ENCODE measurements around the gene ENTPD1.

Gene ENTPD1

DNA sequence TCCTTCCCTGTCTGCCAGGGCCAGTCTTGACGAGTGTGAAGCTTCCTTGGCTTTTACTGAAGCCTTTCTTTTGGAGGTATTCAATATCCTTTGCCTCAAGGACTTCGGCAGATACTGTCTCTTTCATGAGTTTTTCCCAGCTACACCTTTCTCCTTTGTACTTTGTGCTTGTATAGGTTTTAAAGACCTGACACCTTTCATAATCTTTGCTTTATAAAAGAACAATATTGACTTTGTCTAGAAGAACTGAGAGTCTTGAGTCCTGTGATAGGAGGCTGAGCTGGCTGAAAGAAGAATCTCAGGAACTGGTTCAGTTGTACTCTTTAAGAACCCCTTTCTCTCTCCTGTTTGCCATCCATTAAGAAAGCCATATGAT lies 110.5 kb downstream of the ENTPD1 start:
- H2AFZ ChIP-seq (ENCODE audit: low read length) = no peak overlapping the region
- no peak overlapping the region for H3K18ac ChIP-seq (ENCODE audit: low read length)
- H3K9me3 ChIP-seq (replicated peaks in 1 of 2; ENCODE audit: control insufficient read depth in 2 of 2, insufficient read depth in 1 of 2, low read depth in 1 of 2, low read length in 2 of 2) = no peaks in the 10 kb centered on the region
- no peaks in the 10 kb centered on the region for H3K27me3 ChIP-seq (ENCODE audit: control insufficient read depth in 3 of 3, insufficient read depth in 3 of 3, low read depth in 1 of 3, low read length in 3 of 3)
- H2BK15ac ChIP-seq (ENCODE audit: low read length) = no peak overlapping the region
- H3K14ac ChIP-seq (ENCODE audit: low read length) = no peak overlapping the region
- H2AK5ac ChIP-seq (ENCODE audit: low read depth, low read length) = no peak overlapping the region
- H4K8ac ChIP-seq (ENCODE audit: low read depth, low read length) = no peak overlapping the region
- peaks cover 0 to 2% of the 10 kb centered on the region in 2 donors for H3K36me3 ChIP-seq (replicated peaks in 1 of 2; ENCODE audit: control insufficient read depth in 2 of 2, insufficient read depth in 2 of 2, low read length in 2 of 2)
- WGBS, 2 donors (ENCODE audit: extremely low coverage in 2 of 2, insufficient read length in 2 of 2, insufficient replicate concordance in 1 of 2) = no CpG with 5 or more reads among the region's 2 CpGs
- no peak overlapping the region for H3K27ac ChIP-seq (replicated peaks; ENCODE audit: low read length)
- H3K9ac ChIP-seq (ENCODE audit: low read depth, low read length, poor library complexity) = no peak overlapping the region
- DNase-seq (ENCODE audit: low spot score) = no peak
- no peak overlapping the region for H3K4me2 ChIP-seq (ENCODE audit: insufficient read depth, low read length, poor library complexity, severe bottlenecking)
- H2BK5ac ChIP-seq (ENCODE audit: low read length) = no peak overlapping the region
- H3K4me3 ChIP-seq (ENCODE audit: low read length in 2 of 2) = no peak overlapping the region
- no peak overlapping the region for H2BK12ac ChIP-seq (ENCODE audit: low read length)
- no peaks in the 10 kb centered on the region for H3K4me1 ChIP-seq (ENCODE audit: control insufficient read depth in 2 of 2, insufficient read depth in 1 of 2, low read depth in 1 of 2, low read length in 2 of 2)
- peaks cover 2% of the 10 kb centered on the region for H3K79me1 ChIP-seq (ENCODE audit: low read depth, low read length)
- H4K91ac ChIP-seq (ENCODE audit: low read depth, low read length, poor library complexity) = no peak overlapping the region
- H3K4ac ChIP-seq (ENCODE audit: low read length) = no peak overlapping the region
- H2BK120ac ChIP-seq (ENCODE audit: low read depth, low read length) = no peak overlapping the region
- H3K23ac ChIP-seq (ENCODE audit: low read depth, low read length, poor library complexity) = no peak overlapping the region

- no CpG with 5 or more reads among the region's 4 CpGs for WGBS, 2 donors (ENCODE audit: extremely low coverage in 2 of 2, insufficient read length in 2 of 2, insufficient replicate concordance in 1 of 2)
- H3K36me3 ChIP-seq (replicated peaks in 1 of 2; ENCODE audit: control insufficient read depth in 2 of 2, insufficient read depth in 2 of 2, low read length in 2 of 2) = peaks cover 2 to 4% of the 10 kb centered on the region in 2 donors
- H3K27me3 ChIP-seq (ENCODE audit: control insufficient read depth in 3 of 3, insufficient read depth in 3 of 3, low read depth in 1 of 3, low read length in 3 of 3) = no peaks in the 10 kb centered on the region
- H3K9ac ChIP-seq (ENCODE audit: low read depth, low read length, poor library complexity) = no peak overlapping the region
- no peak overlapping the region for H2AK5ac ChIP-seq (ENCODE audit: low read depth, low read length)
- H2BK12ac ChIP-seq (ENCODE audit: low read length) = no peak overlapping the region
- no peak overlapping the region for H3K27ac ChIP-seq (replicated peaks; ENCODE audit: low read length)
- no peak overlapping the region for H3K14ac ChIP-seq (ENCODE audit: low read length)
- no peak for DNase-seq (ENCODE audit: low spot score)
- no peak overlapping the region for H3K18ac ChIP-seq (ENCODE audit: low read length)
- H4K8ac ChIP-seq (ENCODE audit: low read depth, low read length) = no peak overlapping the region
- H3K23ac ChIP-seq (ENCODE audit: low read depth, low read length, poor library complexity) = no peak overlapping the region
- H2BK15ac ChIP-seq (ENCODE audit: low read length) = no peak overlapping the region
- no peak overlapping the region for H2AFZ ChIP-seq (ENCODE audit: low read length)
- H3K79me1 ChIP-seq (ENCODE audit: low read depth, low read length) = peaks cover 2% of the 10 kb centered on the region
- H3K4me2 ChIP-seq (ENCODE audit: insufficient read depth, low read length, poor library complexity, severe bottlenecking) = no peak overlapping the region
- H3K4me3 ChIP-seq (ENCODE audit: low read length in 2 of 2) = no peak overlapping the region
- no peaks in the 10 kb centered on the region for H3K4me1 ChIP-seq (ENCODE audit: control insufficient read depth in 2 of 2, insufficient read depth in 1 of 2, low read depth in 1 of 2, low read length in 2 of 2)
- no peak overlapping the region for H3K4ac ChIP-seq (ENCODE audit: low read length)
- no peak overlapping the region for H2BK120ac ChIP-seq (ENCODE audit: low read depth, low read length)
- no peak overlapping the region for H2BK5ac ChIP-seq (ENCODE audit: low read length)
- H3K9me3 ChIP-seq (replicated peaks in 1 of 2; ENCODE audit: control insufficient read depth in 2 of 2, insufficient read depth in 1 of 2, low read depth in 1 of 2, low read length in 2 of 2) = no peaks in the 10 kb centered on the region
- no peak overlapping the region for H4K91ac ChIP-seq (ENCODE audit: low read depth, low read length, poor library complexity)
Measured at GRCh38 chr10:95867866-95868265, 111.9 kb downstream of the ENTPD1 start.

DNA sequence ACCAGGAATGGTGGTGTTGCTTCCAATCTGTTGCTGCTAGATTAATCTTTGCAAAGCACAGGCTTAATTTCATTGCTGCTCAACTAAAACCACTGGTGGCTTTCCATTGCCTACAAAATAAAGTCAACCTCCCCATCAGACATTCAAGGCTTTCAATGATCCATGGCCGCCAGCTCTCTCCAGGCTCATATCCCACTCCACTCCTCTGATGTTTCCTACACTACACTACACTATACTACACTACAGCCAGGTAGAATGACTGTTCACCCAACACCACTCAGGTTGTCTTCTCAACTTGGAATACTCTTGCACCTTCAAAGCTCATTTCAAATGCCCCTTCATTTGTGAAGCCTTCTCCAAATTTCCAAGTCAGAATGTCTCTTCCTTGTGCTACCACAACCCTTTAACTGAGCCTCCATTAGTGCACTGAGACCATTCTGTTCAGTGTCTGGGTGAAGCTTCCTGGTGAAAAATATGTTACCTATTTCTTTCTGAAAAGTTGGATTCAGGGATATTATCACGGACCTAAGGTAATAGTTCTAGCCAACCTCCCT lies 116.3 kb downstream of the ENTPD1 start:
- H3K27me3 ChIP-seq (ENCODE audit: control insufficient read depth in 3 of 3, insufficient read depth in 3 of 3, low read depth in 1 of 3, low read length in 3 of 3) = no peaks in the 10 kb centered on the region
- H3K18ac ChIP-seq (ENCODE audit: low read length) = no peak overlapping the region
- DNase-seq (ENCODE audit: low spot score) = no peak
- H4K8ac ChIP-seq (ENCODE audit: low read depth, low read length) = no peak overlapping the region
- H2BK120ac ChIP-seq (ENCODE audit: low read depth, low read length) = no peak overlapping the region
- no peaks in the 10 kb centered on the region for H3K4me1 ChIP-seq (ENCODE audit: control insufficient read depth in 2 of 2, insufficient read depth in 1 of 2, low read depth in 1 of 2, low read length in 2 of 2)
- no peak overlapping the region for H3K27ac ChIP-seq (replicated peaks; ENCODE audit: low read length)
- H3K79me1 ChIP-seq (ENCODE audit: low read depth, low read length) = no peaks in the 10 kb centered on the region
- H3K36me3 ChIP-seq (replicated peaks in 1 of 2; ENCODE audit: control insufficient read depth in 2 of 2, insufficient read depth in 2 of 2, low read length in 2 of 2) = peaks cover 2 to 37% of the 10 kb centered on the region in 2 donors
- no peak overlapping the region for H2BK5ac ChIP-seq (ENCODE audit: low read length)
- H2BK15ac ChIP-seq (ENCODE audit: low read length) = no peak overlapping the region
- no peak overlapping the region for H3K4me2 ChIP-seq (ENCODE audit: insufficient read depth, low read length, poor library complexity, severe bottlenecking)
- WGBS, 2 donors (ENCODE audit: extremely low coverage in 2 of 2, insufficient read length in 2 of 2, insufficient replicate concordance in 1 of 2) = no CpG with 5 or more reads among the region's 2 CpGs
- no peak overlapping the region for H4K91ac ChIP-seq (ENCODE audit: low read depth, low read length, poor library complexity)
- no peak overlapping the region for H2BK12ac ChIP-seq (ENCODE audit: low read length)
- peaks cover 0 to 6% of the 10 kb centered on the region in 2 donors for H3K9me3 ChIP-seq (replicated peaks in 1 of 2; ENCODE audit: control insufficient read depth in 2 of 2, insufficient read depth in 1 of 2, low read depth in 1 of 2, low read length in 2 of 2)
- no peak overlapping the region for H2AK5ac ChIP-seq (ENCODE audit: low read depth, low read length)
- no peak overlapping the region for H3K4me3 ChIP-seq (ENCODE audit: low read length in 2 of 2)
- no peak overlapping the region for H2AFZ ChIP-seq (ENCODE audit: low read length)
- H3K9ac ChIP-seq (ENCODE audit: low read depth, low read length, poor library complexity) = no peak overlapping the region
- H3K23ac ChIP-seq (ENCODE audit: low read depth, low read length, poor library complexity) = no peak overlapping the region
- H3K4ac ChIP-seq (ENCODE audit: low read length) = no peak overlapping the region
- H3K14ac ChIP-seq (ENCODE audit: low read length) = no peak overlapping the region

- H2BK5ac ChIP-seq (ENCODE audit: low read length) = no peak overlapping the region
- no peak overlapping the region for H3K4me3 ChIP-seq (ENCODE audit: low read length in 2 of 2)
- H2BK120ac ChIP-seq (ENCODE audit: low read depth, low read length) = no peak overlapping the region
- H3K79me1 ChIP-seq (ENCODE audit: low read depth, low read length) = no peaks in the 10 kb centered on the region
- no peak overlapping the region for H4K91ac ChIP-seq (ENCODE audit: low read depth, low read length, poor library complexity)
- peaks cover 2 to 37% of the 10 kb centered on the region in 2 donors for H3K36me3 ChIP-seq (replicated peaks in 1 of 2; ENCODE audit: control insufficient read depth in 2 of 2, insufficient read depth in 2 of 2, low read length in 2 of 2)
- no peak overlapping the region for H3K18ac ChIP-seq (ENCODE audit: low read length)
- no peak overlapping the region for H4K8ac ChIP-seq (ENCODE audit: low read depth, low read length)
- H3K23ac ChIP-seq (ENCODE audit: low read depth, low read length, poor library complexity) = no peak overlapping the region
- no peak overlapping the region for H3K14ac ChIP-seq (ENCODE audit: low read length)
- H2BK15ac ChIP-seq (ENCODE audit: low read length) = no peak overlapping the region
- H3K9ac ChIP-seq (ENCODE audit: low read depth, low read length, poor library complexity) = no peak overlapping the region
- H3K4ac ChIP-seq (ENCODE audit: low read length) = no peak overlapping the region
- no peak overlapping the region for H2BK12ac ChIP-seq (ENCODE audit: low read length)
- peaks cover 0 to 6% of the 10 kb centered on the region in 2 donors for H3K9me3 ChIP-seq (replicated peaks in 1 of 2; ENCODE audit: control insufficient read depth in 2 of 2, insufficient read depth in 1 of 2, low read depth in 1 of 2, low read length in 2 of 2)
- H2AFZ ChIP-seq (ENCODE audit: low read length) = no peak overlapping the region
- no peak for DNase-seq (ENCODE audit: low spot score)
- H3K27ac ChIP-seq (replicated peaks; ENCODE audit: low read length) = no peak overlapping the region
- H3K4me2 ChIP-seq (ENCODE audit: insufficient read depth, low read length, poor library complexity, severe bottlenecking) = no peak overlapping the region
- no peaks in the 10 kb centered on the region for H3K27me3 ChIP-seq (ENCODE audit: control insufficient read depth in 3 of 3, insufficient read depth in 3 of 3, low read depth in 1 of 3, low read length in 3 of 3)
- H3K4me1 ChIP-seq (ENCODE audit: control insufficient read depth in 2 of 2, insufficient read depth in 1 of 2, low read depth in 1 of 2, low read length in 2 of 2) = no peaks in the 10 kb centered on the region
- WGBS, 2 donors (ENCODE audit: extremely low coverage in 2 of 2, insufficient read length in 2 of 2, insufficient replicate concordance in 1 of 2) = no CpG with 5 or more reads among the region's 2 CpGs
- H2AK5ac ChIP-seq (ENCODE audit: low read depth, low read length) = no peak overlapping the region
Measured at GRCh38 chr10:95873139-95873538, 117.2 kb downstream of the ENTPD1 start.
